ENCODE measurements around the gene NECAB2. TPM values are rescaled to one million over a fixed set of nuclear protein-coding genes. Genes with fewer than 3 reads are reported as not detected.
A peak's percentile ranks its signal among the peaks of the same experiment; 100 is the strongest.

Gene NECAB2
- total RNA-seq, 1 donor, result 0.72 TPM

GRCh38 chr16:84045818-84046470, 77.9 kb downstream of the NECAB2 start:
- no peaks in the 10 kb centered on the region for H4K20me1 ChIP-seq (ENCODE audit: insufficient read depth, low read length)
- no peaks in the 10 kb centered on the region for H3K4me1 ChIP-seq (ENCODE audit: insufficient read depth, low read length)
- H3K4me2 ChIP-seq (ENCODE audit: insufficient read depth, low read length), result no peak overlapping the region
- H3K4me3 ChIP-seq (ENCODE audit: insufficient read depth, low read length), result no peak overlapping the region
- no peak for TF ChIP-seq CTCF (IDR thresholded peaks at IDR 0.05; ENCODE audit: extremely low read depth, low read depth, low read length)
- H3K79me2 ChIP-seq (ENCODE audit: insufficient read depth, low read length), result no peaks in the 10 kb centered on the region
- DNase-seq (ENCODE audit: insufficient read length, low spot score, missing footprints), result peak; percentile 77
- H3K9me3 ChIP-seq (ENCODE audit: low read depth, low read length), result no peaks in the 10 kb centered on the region
- peaks cover 25% of the 10 kb centered on the region for H3K27me3 ChIP-seq (ENCODE audit: insufficient read depth, low read length)
- H2AFZ ChIP-seq (ENCODE audit: low read length), result no peak overlapping the region
- no peaks in the 10 kb centered on the region for H3K36me3 ChIP-seq (ENCODE audit: insufficient read depth, low read length)
- H3K27ac ChIP-seq (ENCODE audit: low read depth, low read length), result no peak overlapping the region

- Histone ChIP-seq H3K4me1 (ENCODE audit: insufficient read depth, low read length) (no peaks in the 10 kb centered on the region), H3K4me3 (ENCODE audit: insufficient read depth, low read length) (no peak overlapping the region), H3K79me2 (ENCODE audit: insufficient read depth, low read length) (no peaks in the 10 kb centered on the region), H3K27ac (ENCODE audit: low read depth, low read length) (no peak overlapping the region), H4K20me1 (ENCODE audit: insufficient read depth, low read length) (no peaks in the 10 kb centered on the region), H3K4me2 (ENCODE audit: insufficient read depth, low read length) (no peak overlapping the region), H3K27me3 (ENCODE audit: insufficient read depth, low read length) (peaks cover 14% of the 10 kb centered on the region), H2AFZ (ENCODE audit: low read length) (no peak overlapping the region), H3K36me3 (ENCODE audit: insufficient read depth, low read length) (no peaks in the 10 kb centered on the region), H3K9me3 (ENCODE audit: low read depth, low read length) (no peaks in the 10 kb centered on the region)
- no peak for DNase-seq (ENCODE audit: insufficient read length, low spot score, missing footprints)
- no peak for TF ChIP-seq CTCF (IDR thresholded peaks at IDR 0.05; ENCODE audit: extremely low read depth, low read depth, low read length)
Observed at GRCh38 chr16:84047206-84047605, 79.2 kb downstream of the NECAB2 start.

- H3K4me1 ChIP-seq (ENCODE audit: insufficient read depth, low read length), result no peaks in the 10 kb centered on the region
- no peak overlapping the region for H2AFZ ChIP-seq (ENCODE audit: low read length)
- H3K4me2 ChIP-seq (ENCODE audit: insufficient read depth, low read length), result no peak overlapping the region
- no peaks in the 10 kb centered on the region for H3K36me3 ChIP-seq (ENCODE audit: insufficient read depth, low read length)
- peaks cover 14% of the 10 kb centered on the region for H3K27me3 ChIP-seq (ENCODE audit: insufficient read depth, low read length)
- H4K20me1 ChIP-seq (ENCODE audit: insufficient read depth, low read length), result no peaks in the 10 kb centered on the region
- H3K79me2 ChIP-seq (ENCODE audit: insufficient read depth, low read length), result no peaks in the 10 kb centered on the region
- H3K9me3 ChIP-seq (ENCODE audit: low read depth, low read length), result no peaks in the 10 kb centered on the region
- H3K27ac ChIP-seq (ENCODE audit: low read depth, low read length), result no peak overlapping the region
- DNase-seq (ENCODE audit: insufficient read length, low spot score, missing footprints), result peak; percentile 47
- no peak for TF ChIP-seq CTCF (IDR thresholded peaks at IDR 0.05; ENCODE audit: extremely low read depth, low read depth, low read length)
- H3K4me3 ChIP-seq (ENCODE audit: insufficient read depth, low read length), result no peak overlapping the region
Observed at GRCh38 chr16:84047626-84048025, 79.6 kb downstream of the NECAB2 start.

- Histone ChIP-seq H2AFZ (ENCODE audit: low read length) (no peak overlapping the region), H3K27me3 (ENCODE audit: insufficient read depth, low read length) (peaks cover 11% of the 10 kb centered on the region), H3K27ac (ENCODE audit: low read depth, low read length) (no peak overlapping the region), H3K79me2 (ENCODE audit: insufficient read depth, low read length) (no peaks in the 10 kb centered on the region), H3K9me3 (ENCODE audit: low read depth, low read length) (no peaks in the 10 kb centered on the region), H3K36me3 (ENCODE audit: insufficient read depth, low read length) (peaks cover 4% of the 10 kb centered on the region), H3K4me3 (ENCODE audit: insufficient read depth, low read length) (no peak overlapping the region), H4K20me1 (ENCODE audit: insufficient read depth, low read length) (no peaks in the 10 kb centered on the region), H3K4me1 (ENCODE audit: insufficient read depth, low read length) (no peaks in the 10 kb centered on the region), H3K4me2 (ENCODE audit: insufficient read depth, low read length) (no peak overlapping the region)
- no peak for TF ChIP-seq CTCF (IDR thresholded peaks at IDR 0.05; ENCODE audit: extremely low read depth, low read depth, low read length)
- peak; percentile 72 for DNase-seq (ENCODE audit: insufficient read length, low spot score, missing footprints)
Observed at GRCh38 chr16:84048270-84048669, 80.2 kb downstream of the NECAB2 start.

All from osteoblast (primary cell).